ENCODE measurements around the gene RNF225.
A peak's percentile ranks its signal among the peaks of the same experiment; 100 is the strongest.
"Not testable (repeated sequence)": the region's sequence is repeated elsewhere in the genome, so short reads cannot be mapped to it uniquely, and the experiment has no call there.

RNF225 gene

GRCh38 chr19:58395220-58395978 lies at the start of gene RNF225:
TSS of gene RNF225 (plus strand) at chr19:58395656. CDS start at chr19:58396090, 434 bp downstream.
- DNase-seq (ENCODE audit: low spot score), result no peak

- peak; percentile 94 for DNase-seq (ENCODE audit: low spot score)
Measured at GRCh38 chr19:58346961-58347929, 48.2 kb upstream of the RNF225 start.

GRCh38 chr19:58348080-58348479 lies 47.4 kb upstream of the RNF225 start:
- not testable (repeated sequence) for DNase-seq (ENCODE audit: low spot score)

GRCh38 chr19:58349590-58349989 lies 45.9 kb upstream of the RNF225 start:
- no peak for DNase-seq (ENCODE audit: low spot score)

- no peak for DNase-seq (ENCODE audit: low spot score)
Measured at GRCh38 chr19:58350001-58350861, 45.2 kb upstream of the RNF225 start.

GRCh38 chr19:58350871-58351557 lies 44.4 kb upstream of the RNF225 start:
- DNase-seq (ENCODE audit: low spot score), result no peak

- DNase-seq (ENCODE audit: low spot score), result no peak
Measured at GRCh38 chr19:58351558-58351878, 43.9 kb upstream of the RNF225 start.

GRCh38 chr19:58351990-58352755 lies 43.3 kb upstream of the RNF225 start:
- no peak for DNase-seq (ENCODE audit: low spot score)

GRCh38 chr19:58352760-58353671 lies 42.4 kb upstream of the RNF225 start, which contains the start of gene A1BG:
TSS of gene A1BG (minus strand) at chr19:58353492. CDS start at chr19:58353437, 55 bp downstream.
- no peak for DNase-seq (ENCODE audit: low spot score)

- no peak for DNase-seq (ENCODE audit: low spot score)
Measured at GRCh38 chr19:58353717-58354477, 41.6 kb upstream of the RNF225 start.

- DNase-seq (ENCODE audit: low spot score), result no peak
Measured at GRCh38 chr19:58354478-58355030, 40.9 kb upstream of the RNF225 start.

- DNase-seq (ENCODE audit: low spot score), result no peak
Measured at GRCh38 chr19:58355215-58355796, 40.1 kb upstream of the RNF225 start.

- DNase-seq (ENCODE audit: low spot score), result peak; percentile 50
Measured at GRCh38 chr19:58355908-58356765, 39.3 kb upstream of the RNF225 start.

- DNase-seq (ENCODE audit: low spot score), result peak; percentile 53
Measured at GRCh38 chr19:58356766-58357480, 38.5 kb upstream of the RNF225 start.

GRCh38 chr19:58357481-58358145 lies 37.8 kb upstream of the RNF225 start:
- no peak for DNase-seq (ENCODE audit: low spot score)

- DNase-seq (ENCODE audit: low spot score), result no peak
Measured at GRCh38 chr19:58361900-58362271, 33.6 kb upstream of the RNF225 start.
